Adrenal gland (tissue), 5 donors: ENCODE results near the gene DYNLT2.

Experiments used
- POLR2A ChIP-seq, 2 donors: fragments of 450-650 bp; IDR thresholded peaks; one replicate each; pipeline ENCODE4 v1.6.1; 2017; ENCODE audit warnings: antibody characterized with exemption in 2 of 2, mild to moderate bottlenecking in 2 of 2, moderate library complexity in 1 of 2
- TF ChIP-seq, protein P1 (sequence below), 6 experiments: fragments of 450-650 bp in 4 of 6; fragments of 200-600 bp in 2 of 6; sonication (generic) in 1 of 6; IDR thresholded peaks; 1 replicate in 5 of 6; 2 replicates in 1 of 6; pipeline versions ENCODE4 v1.5.1 to v1.8.0; 2016 to 2021; ENCODE audit warnings: antibody characterized with exemption in 6 of 6, mild to moderate bottlenecking in 2 of 6, moderate library complexity in 1 of 6
- donor health status: DM: no; HTN: no; CAD: no.

DNA sequence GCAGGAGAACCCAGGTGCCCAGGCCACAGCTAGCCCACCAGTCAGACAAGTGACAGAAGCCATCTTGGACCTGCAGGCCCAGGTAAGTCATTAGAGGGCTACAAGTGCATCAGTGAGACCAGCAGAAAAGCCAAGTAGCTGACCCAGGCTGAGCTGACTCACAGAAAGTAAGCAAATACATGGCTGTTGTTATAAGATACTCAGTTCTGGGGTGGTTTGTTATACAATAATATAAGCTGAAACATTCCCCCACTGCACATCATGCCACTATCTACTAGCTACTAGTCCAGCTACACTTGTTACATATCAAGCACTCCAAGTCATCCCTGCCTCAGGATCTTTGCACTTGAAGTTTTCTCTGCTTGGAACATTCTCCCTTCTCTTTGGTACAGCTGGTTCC is 10.0 kb downstream of the DYNLT2 start:
- TF ChIP-seq, protein P1, sequence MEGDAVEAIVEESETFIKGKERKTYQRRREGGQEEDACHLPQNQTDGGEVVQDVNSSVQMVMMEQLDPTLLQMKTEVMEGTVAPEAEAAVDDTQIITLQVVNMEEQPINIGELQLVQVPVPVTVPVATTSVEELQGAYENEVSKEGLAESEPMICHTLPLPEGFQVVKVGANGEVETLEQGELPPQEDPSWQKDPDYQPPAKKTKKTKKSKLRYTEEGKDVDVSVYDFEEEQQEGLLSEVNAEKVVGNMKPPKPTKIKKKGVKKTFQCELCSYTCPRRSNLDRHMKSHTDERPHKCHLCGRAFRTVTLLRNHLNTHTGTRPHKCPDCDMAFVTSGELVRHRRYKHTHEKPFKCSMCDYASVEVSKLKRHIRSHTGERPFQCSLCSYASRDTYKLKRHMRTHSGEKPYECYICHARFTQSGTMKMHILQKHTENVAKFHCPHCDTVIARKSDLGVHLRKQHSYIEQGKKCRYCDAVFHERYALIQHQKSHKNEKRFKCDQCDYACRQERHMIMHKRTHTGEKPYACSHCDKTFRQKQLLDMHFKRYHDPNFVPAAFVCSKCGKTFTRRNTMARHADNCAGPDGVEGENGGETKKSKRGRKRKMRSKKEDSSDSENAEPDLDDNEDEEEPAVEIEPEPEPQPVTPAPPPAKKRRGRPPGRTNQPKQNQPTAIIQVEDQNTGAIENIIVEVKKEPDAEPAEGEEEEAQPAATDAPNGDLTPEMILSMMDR (IDR thresholded peaks at IDR 0.05), result no peak
- no peak for TF ChIP-seq POLR2A (IDR thresholded peaks at IDR 0.05)
